DMS 273 (cell line): Measurements from ENCODE around the gene EPS8.
A peak's percentile ranks its signal among the peaks of the same experiment; 100 is the strongest.

Experiments used
- DNase-seq: peaks from one replicate; lab custom pipeline; 2025; ENCODE audit not compliant: unreplicated experiment; lab: John Stamatoyannopoulos, UW

Gene EPS8

DNA sequence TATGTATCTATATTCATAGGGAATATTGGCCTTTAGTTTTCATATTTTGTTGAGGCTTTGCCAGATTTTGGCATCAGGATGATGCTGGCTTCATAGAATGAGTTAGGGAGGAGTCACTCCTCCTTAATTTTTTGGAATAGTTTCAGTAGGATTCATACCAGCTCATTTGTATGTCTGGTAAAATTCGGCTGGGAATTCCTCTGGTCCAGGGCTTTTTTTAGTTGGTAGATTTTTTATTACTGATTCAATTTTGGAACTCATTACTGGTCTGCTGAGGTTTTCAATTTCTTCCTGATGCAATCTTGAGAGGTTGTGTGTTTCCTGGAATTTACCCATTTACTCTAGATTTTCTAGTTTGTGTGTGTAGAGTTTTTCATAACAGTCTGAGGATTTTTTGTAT lies 175.2 kb downstream of the EPS8 start:
- no peak for DNase-seq

DNA sequence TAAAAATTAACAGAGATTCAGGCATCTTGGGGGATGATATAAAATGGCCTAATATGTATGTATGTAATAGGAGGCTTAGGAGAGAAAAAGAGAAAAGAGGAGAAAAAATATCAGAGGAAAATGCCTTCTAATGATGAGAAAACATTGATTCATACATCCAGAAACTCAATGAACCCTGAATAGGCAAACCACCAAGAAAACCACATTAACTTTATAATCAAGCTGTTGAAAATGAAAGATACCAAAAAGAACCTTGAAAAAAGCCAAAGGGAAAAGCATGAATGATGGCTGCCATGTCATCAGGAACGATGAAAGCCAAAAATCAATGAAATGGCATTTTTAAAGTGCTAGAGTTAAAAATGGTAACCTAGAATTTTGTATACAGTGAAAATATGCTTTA lies 180.2 kb downstream of the EPS8 start:
- no peak for DNase-seq

- DNase-seq, result no peak
These were observed 180.8 kb downstream of the EPS8 start for GRCh38 chr12:15608406-15608805.

DNA sequence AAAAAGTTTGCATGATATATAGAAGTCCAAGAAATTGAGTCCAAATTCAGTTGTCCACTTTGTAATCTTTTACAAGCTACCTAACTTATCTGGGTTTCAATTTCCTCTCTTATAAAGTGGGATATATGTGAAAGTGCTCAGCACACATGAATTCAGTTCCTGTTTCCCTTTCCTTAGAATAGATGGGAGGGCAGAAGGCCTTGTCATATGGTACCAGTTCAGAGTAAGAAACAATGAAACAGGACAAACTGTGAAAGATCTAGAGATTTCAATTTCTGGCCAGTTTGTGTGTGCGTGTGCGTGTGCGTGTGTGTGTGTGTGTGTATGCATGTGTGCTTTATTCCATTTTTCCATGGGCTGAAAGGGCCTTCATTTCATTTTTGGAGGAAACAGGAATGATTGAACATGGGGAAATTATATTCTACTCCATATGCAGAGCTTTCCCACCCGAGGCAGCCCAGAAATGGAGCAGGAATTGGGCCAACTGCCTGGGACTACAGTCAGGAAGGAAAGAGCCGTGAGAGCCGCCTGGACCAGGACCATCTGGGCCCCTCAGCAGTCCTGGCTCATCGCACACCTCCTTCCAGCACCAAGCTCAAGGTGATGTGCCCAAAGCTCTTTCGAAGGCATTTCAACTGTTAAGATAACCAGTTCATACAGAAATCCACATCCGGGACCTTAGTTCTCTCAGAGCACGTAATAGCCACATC lies 183.2 kb downstream of the EPS8 start:
- no peak for DNase-seq

DNA sequence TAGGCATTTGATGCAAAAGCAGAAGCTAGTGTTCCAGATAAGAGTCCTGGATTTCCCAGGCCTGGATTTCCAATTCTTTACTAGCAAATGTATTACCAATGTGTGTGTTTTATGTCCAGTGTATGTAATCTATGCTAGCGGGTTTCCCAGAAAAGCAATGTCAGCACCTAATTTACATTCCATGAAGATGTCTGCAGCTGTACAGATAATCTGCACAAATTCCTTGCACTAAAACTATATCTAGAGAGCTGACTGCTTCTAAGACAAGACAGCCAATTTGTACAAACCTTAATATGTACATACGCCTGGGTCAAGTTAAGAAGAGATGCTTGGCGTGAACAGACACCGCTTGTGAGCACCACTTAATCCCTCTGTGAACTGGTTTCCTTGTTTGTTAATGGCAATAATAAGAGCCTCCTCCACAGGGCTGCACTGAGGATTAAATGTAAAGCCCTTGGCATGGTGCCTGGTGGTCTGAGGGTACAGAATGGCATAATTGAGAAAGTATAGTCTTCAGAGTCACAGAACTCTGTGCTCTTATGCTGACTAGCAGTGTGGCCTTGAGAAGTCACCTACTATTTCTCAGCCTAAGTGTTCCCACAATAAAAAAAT lies 185.6 kb downstream of the EPS8 start:
- peak; percentile 3 for DNase-seq

GRCh38 chr12:15602051-15602672 lies 187.0 kb downstream of the EPS8 start:
- no peak for DNase-seq

GRCh38 chr12:15601210-15601800 lies 187.9 kb downstream of the EPS8 start:
- no peak for DNase-seq

DNA sequence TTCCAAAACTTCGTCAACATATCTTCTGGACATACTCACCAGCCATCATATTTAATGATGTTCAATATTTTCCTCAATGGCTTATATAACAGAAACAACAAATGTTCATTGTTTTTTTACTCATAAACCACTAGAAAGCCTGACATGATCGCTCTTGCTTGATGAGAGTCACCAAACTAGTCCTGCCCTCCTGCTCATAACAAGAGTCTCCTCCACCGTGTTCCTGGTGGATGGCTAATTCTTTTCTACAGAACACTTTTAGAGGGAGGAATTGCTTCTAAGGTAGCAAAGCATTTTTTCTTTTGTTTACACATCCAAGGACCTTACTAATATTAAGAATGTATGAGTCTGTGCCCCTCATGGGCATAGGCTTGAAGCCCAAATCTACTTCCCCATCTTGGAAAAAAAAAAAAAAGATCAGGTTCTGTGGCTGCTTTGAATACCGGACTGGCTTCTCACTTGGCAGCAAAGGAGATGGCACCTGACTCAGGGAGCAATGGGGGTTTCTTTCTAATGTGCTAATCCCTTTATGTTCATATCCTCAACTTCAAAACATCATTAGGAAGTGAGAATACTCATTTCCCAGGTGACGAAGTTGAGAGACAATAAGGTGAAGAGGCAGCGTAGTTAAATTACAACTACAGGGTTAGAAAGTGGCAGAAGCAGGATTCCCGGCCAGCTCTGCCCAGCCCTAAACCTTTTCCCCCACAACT lies 188.8 kb downstream of the EPS8 start:
- no peak for DNase-seq

GRCh38 chr12:15599266-15600037 lies 189.7 kb downstream of the EPS8 start:
- peak; percentile 35 for DNase-seq

DNA sequence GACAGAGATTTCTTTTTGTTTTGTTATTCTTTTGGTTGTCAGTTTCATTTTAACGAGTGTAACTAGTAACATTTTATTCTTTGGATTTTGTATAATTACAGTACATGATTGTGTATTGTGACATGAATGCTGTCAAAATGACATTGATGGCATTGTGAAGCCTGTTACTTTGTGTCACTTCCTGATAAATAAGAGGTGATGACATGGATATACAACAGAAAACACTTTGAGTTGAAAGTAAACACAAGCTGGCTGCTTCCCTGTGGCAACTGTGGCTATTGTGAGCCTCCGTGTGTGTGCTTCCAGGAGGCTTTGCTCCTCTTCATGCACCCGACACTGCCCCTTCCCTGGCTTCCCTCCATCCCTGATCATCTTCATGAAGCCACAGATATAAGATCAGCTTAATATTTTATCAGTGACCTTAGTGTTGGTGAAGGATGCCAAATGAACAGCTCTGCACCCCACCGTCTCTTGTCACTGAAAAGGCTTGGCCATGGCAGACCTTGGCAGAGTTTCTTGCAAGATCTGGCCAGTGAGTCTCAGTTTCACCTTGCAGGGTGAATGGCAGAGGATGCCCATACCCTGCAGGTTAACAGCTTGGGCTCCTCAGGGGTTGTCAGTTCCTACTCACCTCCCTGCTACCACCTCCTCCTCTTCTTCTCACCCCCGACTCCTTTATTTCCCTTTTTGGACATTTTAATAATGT lies 191.9 kb downstream of the EPS8 start:
- DNase-seq, result no peak

- DNase-seq, result no peak
These were observed 193.0 kb downstream of the EPS8 start for GRCh38 chr12:15596174-15596573.

GRCh38 chr12:15592934-15593333 lies 196.3 kb downstream of the EPS8 start:
- no peak for DNase-seq

DNA sequence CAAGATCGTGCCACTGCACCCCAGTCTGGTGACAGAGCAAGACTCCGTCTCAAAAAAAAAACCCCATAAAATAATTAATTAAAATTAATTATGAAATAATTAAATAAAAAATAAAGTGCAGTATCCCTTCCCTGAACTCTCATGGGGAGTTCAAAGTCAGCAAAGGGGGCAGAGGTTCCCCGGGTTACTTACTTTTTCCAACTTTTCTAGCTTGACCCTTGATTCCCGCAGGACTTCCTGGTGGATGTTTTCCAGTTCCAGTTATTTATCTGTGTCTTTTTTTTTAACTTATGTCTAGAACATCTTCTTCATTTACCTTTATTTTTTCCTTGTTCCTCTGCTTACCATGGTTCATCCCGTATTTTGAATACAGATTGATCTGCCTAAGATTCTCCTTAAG lies 197.4 kb downstream of the EPS8 start:
- DNase-seq, result no peak

GRCh38 chr12:15590180-15590826 lies 198.9 kb downstream of the EPS8 start:
- peak; percentile 75 for DNase-seq

DNA sequence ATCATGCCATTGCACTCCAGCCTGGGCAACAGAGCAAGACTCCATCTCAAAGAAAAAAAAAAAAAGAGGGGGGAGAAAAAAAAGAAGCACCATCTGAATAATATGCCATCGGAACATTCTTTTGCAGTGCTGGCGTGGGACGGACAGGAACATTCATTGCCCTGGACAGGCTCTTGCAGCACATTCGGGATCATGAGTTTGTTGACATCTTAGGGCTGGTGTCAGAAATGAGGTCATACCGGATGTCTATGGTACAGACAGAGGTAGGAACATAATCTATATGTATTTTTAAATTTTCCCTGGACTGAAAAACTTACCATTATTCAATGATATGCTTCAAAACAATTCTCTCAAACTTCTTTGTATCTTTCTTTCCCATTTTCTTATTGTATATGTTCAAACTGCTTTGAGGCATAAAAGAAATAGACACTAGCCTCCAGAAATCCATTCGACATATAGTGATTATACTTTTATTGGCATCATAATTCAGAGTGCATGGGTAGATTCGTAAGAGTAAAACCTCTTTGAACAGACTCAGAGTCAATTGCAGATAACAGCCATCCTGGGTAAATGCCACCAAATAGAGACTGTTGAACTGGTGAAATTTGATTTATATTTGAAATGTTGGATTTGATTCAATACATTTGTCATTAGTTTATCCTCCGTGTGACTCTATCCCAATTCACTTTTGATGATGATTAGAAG lies 199.7 kb downstream of the EPS8 start:
- no peak for DNase-seq

DNA sequence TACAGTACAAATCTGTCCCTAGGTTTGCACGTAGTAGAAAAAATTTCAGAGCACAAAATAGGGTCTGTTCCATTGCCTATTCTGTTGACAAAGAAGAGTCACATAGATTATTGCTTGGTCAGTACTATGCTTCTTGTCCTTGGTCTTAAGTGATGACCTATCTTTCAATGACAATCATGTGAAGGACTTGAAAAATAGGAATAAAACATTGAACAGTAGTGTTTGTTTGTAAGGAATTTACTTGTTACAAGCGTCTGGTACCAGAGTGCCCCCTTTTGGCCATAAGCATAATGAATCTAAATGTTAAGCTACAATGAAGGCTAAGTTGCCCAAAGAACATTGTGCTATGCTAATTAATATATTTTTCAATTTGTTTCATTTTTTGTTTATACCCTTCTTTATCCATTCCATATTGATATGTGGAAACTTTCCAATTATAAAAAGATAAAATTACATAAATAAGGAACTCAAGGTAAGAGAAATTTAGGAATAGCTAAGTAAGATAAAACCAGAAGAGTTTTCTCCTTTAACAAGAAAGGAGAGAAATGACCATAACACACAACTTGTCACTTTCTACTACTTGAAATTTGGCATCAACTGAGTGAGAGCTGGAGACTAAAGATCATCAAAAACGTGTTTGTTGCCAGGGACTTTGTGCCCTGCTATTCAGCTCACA lies 204.7 kb downstream of the EPS8 start:
- DNase-seq, result peak; percentile 52

GRCh38 chr12:15583804-15584203 lies 205.4 kb downstream of the EPS8 start:
- DNase-seq, result no peak

DNA sequence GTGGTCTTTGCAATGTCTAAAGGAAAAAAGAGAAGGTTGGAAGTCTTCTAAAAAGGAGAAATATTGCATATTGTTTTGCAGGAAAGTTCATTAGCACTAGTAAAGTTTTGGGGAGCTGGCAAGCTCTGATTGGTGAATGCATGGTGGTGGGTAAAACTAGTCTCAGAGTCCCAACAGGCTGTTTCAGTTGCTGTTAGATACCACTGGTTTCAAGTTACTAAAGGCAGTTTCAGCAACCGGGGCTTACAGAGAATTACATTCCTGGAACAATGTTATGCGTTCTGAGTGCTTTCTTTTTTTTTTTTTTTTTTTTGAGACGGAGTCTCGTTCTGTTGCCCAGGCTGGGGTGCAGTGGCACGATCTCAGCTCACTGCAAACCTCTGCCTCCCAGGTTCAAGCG lies 208.2 kb downstream of the EPS8 start:
- no peak for DNase-seq
